Rectal smooth muscle tissue (tissue), 1 donor: ENCODE data around the gene CDC16.

Experiments used
- H3K27ac ChIP-seq: one replicate; pipeline ENCODE4 v1.7.0; 2013; ENCODE audit warnings: low read depth, low read length, inconsistent platforms
- H3K27me3 ChIP-seq: one replicate; pipeline ENCODE4 v1.7.0; 2013; ENCODE audit warnings: low read length; ENCODE audit not compliant: control insufficient read depth, insufficient read depth
- H3K36me3 ChIP-seq: one replicate; pipeline ENCODE4 v1.7.0; 2013; ENCODE audit warnings: low read length; ENCODE audit not compliant: control insufficient read depth, insufficient read depth
- H3K4me1 ChIP-seq: one replicate; pipeline ENCODE4 v1.7.0; 2013; ENCODE audit warnings: low read length; ENCODE audit not compliant: control insufficient read depth, insufficient read depth
- H3K4me3 ChIP-seq: one replicate; pipeline ENCODE4 v1.7.0; 2013; ENCODE audit warnings: low read length
- H3K9ac ChIP-seq: one replicate; pipeline ENCODE4 v1.7.0; 2013; ENCODE audit warnings: low read length

CDC16 gene

DNA sequence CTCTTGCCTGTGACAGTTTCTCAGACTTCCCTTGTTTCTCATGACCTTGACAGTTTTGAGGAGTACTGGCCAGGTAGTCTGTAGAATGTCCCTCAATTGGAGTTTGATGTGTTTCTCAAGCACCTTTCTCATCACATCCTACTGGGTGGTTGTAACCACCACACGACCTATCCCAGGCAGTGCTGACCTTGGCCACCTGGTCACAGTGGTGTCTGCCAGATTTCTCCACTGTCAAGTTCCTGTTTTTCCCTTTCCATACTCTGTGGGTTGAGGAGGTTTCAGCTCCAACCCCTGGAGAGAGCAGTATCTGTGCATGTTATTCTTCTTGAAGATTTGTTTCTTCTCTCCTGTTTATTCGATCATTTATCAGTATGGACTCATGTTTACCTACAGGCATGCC, 38.3 kb downstream of the CDC16 start:
- Histone ChIP-seq H3K4me1 (no peaks in the 10 kb centered on the region), H3K9ac (no peak overlapping the region), H3K27me3 (no peaks in the 10 kb centered on the region), H3K4me3 (no peak overlapping the region), H3K27ac (no peak overlapping the region), H3K36me3 (peaks cover 21% of the 10 kb centered on the region)

- peaks cover 9% of the 10 kb centered on the region for H3K36me3 ChIP-seq
- no peak overlapping the region for H3K9ac ChIP-seq
- H3K27me3 ChIP-seq, result no peaks in the 10 kb centered on the region
- H3K4me1 ChIP-seq, result no peaks in the 10 kb centered on the region
- no peak overlapping the region for H3K4me3 ChIP-seq
- H3K27ac ChIP-seq, result no peak overlapping the region
Observed at GRCh38 chr13:114275304-114275703, 40.6 kb downstream of the CDC16 start.

DNA sequence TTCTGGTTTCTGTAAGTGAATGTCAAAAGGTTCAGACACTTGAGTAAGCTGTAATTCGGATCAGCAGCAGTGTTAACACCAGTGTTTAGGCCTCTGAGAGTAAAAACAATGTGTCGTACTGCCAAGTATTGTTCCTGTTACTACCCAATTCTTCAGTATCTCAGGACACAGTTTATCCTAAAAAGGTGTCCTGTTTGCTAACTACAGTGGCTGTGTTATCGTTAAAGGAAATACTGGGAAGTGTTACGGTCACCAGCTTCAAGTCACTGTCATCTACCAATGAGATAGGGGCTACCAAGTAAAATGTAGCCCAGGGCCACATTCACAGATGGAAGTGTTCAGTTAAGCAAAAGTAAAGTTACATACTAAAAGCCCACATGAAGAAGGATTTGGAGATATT, 44.4 kb downstream of the CDC16 start:
- no peak overlapping the region for H3K4me3 ChIP-seq
- H3K4me1 ChIP-seq, result peaks cover 14% of the 10 kb centered on the region
- H3K27ac ChIP-seq, result no peak overlapping the region
- H3K36me3 ChIP-seq, result peaks cover 2% of the 10 kb centered on the region
- no peaks in the 10 kb centered on the region for H3K27me3 ChIP-seq
- H3K9ac ChIP-seq, result no peak overlapping the region

GRCh38 chr13:114279758-114280355, 45.2 kb downstream of the CDC16 start:
- Histone ChIP-seq H3K9ac (no peak overlapping the region), H3K27me3 (no peaks in the 10 kb centered on the region), H3K4me3 (no peak overlapping the region), H3K4me1 (peaks cover 14% of the 10 kb centered on the region), H3K36me3 (peaks cover 2% of the 10 kb centered on the region), H3K27ac (no peak overlapping the region)

- Histone ChIP-seq H3K9ac (peak within 1 kb of the TSS; percentile 78), H3K36me3 (peaks cover 2% of the 10 kb centered on the region), H3K27ac (peak within 1 kb of the TSS; percentile 97), H3K4me1 (peaks cover 14% of the 10 kb centered on the region), H3K27me3 (no peaks in the 10 kb centered on the region), H3K4me3 (peak within 1 kb of the TSS; percentile 83)
Observed at GRCh38 chr13:114281351-114282040, 46.8 kb downstream of the CDC16 start, which contains the start of gene UPF3A. UPF3A (plus strand) TSS chr13:114281601; CDS start chr13:114281640, 39 bp downstream.

GRCh38 chr13:114282041-114282670, 47.5 kb downstream of the CDC16 start:
- H3K36me3 ChIP-seq, result peaks cover 9% of the 10 kb centered on the region
- no peaks in the 10 kb centered on the region for H3K27me3 ChIP-seq
- peak overlapping the region; percentile 79 for H3K4me3 ChIP-seq
- H3K9ac ChIP-seq, result peak overlapping the region; percentile 67
- H3K4me1 ChIP-seq, result peaks cover 14% of the 10 kb centered on the region
- peak overlapping the region; percentile 83 for H3K27ac ChIP-seq

- H3K9ac ChIP-seq, result no peak overlapping the region
- H3K4me1 ChIP-seq, result peaks cover 14% of the 10 kb centered on the region
- H3K4me3 ChIP-seq, result no peak overlapping the region
- peaks cover 13% of the 10 kb centered on the region for H3K36me3 ChIP-seq
- H3K27ac ChIP-seq, result no peak overlapping the region
- no peaks in the 10 kb centered on the region for H3K27me3 ChIP-seq
Observed at GRCh38 chr13:114283576-114283975, 48.9 kb downstream of the CDC16 start.

DNA sequence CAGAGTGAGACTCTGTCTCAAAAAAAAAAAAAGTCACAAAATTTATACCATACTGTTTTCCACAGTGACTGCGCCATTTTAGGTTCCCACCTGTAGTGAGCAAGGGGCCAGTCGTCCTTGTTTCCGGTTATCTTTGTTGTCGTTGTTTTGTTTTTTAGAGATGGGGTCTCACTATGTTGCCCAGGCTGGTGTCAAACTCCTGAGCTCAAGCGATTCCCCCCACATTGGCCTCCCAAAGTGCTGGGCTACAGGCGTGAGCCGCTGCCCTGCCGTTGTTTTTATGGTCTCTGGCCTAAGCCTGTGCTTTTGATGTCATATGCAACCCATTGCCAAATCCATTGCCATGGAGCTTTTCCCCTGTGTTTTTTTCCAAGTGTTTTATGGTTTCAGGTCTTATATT, 50.0 kb downstream of the CDC16 start:
- Histone ChIP-seq H3K36me3 (peaks cover 13% of the 10 kb centered on the region), H3K27ac (no peak overlapping the region), H3K4me1 (peaks cover 14% of the 10 kb centered on the region), H3K27me3 (no peaks in the 10 kb centered on the region), H3K4me3 (no peak overlapping the region), H3K9ac (no peak overlapping the region)

DNA sequence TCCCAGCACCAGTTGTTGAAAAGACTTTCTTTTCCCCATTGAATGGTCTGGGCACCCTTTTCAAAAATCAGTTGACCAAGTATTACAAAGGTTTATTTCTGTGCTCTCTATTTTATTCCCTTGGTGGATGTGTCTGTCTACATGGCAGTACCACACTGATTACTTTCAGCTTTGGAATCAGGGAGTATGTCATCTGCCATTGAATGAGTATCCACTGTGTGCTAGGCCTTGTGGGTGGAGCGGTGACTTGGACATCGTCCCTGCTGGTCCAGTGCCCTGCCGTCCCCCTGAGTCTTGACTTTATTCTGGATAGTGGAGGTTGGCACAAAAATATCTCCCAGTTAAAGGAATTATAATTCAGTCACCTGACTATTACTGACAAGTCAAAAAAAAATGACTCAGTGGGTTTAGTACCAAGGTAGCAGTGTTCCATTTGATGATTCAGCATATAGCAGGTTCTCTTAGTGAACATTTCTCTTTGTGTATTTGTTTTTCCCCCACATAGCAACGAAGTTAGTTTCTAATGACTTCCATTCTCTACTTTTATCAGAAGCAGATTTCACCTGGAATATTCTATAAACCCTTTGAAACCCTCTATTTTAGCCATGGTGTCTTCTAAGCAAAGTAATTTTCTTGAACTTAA, 50.6 kb downstream of the CDC16 start:
- H3K4me1 ChIP-seq, result peaks cover 14% of the 10 kb centered on the region
- H3K27me3 ChIP-seq, result no peaks in the 10 kb centered on the region
- no peak overlapping the region for H3K9ac ChIP-seq
- no peak overlapping the region for H3K4me3 ChIP-seq
- no peak overlapping the region for H3K27ac ChIP-seq
- H3K36me3 ChIP-seq, result peaks cover 13% of the 10 kb centered on the region

DNA sequence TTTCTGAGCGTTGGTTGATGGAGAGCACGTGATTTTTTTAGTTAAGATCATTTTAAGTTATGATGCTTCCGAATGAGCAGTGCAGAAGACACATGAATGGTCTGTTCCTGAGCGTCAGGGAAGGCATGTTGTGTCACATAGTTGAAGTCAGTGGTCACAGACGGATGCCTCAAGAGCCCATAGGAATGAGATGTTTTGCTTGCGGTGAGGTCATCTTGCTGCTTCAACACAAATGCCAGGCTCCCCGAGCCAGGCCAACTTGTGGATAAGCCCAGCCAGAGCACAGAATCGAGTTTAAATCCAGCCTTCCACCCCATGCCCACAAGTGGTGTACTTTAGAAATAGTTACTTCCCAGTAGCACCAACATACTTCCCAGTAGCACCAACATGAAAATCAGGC, 52.1 kb downstream of the CDC16 start:
- H3K9ac ChIP-seq, result no peak overlapping the region
- H3K27ac ChIP-seq, result no peak overlapping the region
- H3K4me1 ChIP-seq, result peaks cover 12% of the 10 kb centered on the region
- H3K27me3 ChIP-seq, result no peaks in the 10 kb centered on the region
- peaks cover 13% of the 10 kb centered on the region for H3K36me3 ChIP-seq
- no peak overlapping the region for H3K4me3 ChIP-seq

DNA sequence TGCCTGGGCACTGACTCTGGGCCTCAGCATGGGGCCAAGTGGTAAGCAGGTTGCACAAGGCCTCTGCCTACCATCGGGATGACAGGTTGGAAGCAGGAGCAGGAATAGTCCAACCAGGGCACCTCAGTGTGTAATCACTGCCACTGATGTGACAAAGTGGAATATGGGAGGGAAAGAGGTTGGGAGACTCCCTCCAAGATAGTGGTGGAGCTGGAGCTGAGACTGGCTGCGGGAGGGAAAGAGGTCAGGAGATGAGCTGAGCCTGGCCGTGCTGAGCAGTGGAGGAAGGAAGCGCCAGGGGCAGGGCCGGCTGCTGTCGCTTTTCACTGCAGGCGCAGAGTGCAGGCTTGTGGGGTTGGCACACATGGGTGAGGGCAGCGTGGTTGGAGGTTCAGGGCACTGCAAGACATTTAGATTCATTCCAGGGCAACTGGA, 53.5 kb downstream of the CDC16 start:
- H3K4me3 ChIP-seq, result no peak overlapping the region
- H3K27ac ChIP-seq, result no peak overlapping the region
- peaks cover 4% of the 10 kb centered on the region for H3K4me1 ChIP-seq
- no peaks in the 10 kb centered on the region for H3K27me3 ChIP-seq
- no peak overlapping the region for H3K9ac ChIP-seq
- peaks cover 19% of the 10 kb centered on the region for H3K36me3 ChIP-seq

DNA sequence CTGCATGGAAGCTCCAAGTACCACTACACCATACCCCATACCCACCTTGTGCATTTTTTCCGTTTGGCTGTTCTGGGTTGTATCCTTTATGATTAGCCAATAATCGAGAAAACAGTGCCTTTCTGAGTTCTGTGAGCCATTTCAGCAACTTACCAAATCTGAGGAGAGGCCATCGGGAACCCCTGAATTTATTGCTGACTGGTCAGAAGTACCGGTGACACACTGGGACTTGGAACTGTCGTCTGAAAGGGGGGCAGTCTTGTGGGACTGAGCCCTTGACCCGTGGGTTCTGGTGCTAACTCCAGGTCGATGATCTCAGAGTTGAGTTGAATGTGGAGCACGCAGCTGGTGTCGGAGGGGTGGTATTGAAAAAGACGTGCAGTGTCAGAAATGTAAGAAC, 61.8 kb downstream of the CDC16 start:
- Histone ChIP-seq H3K4me1 (no peaks in the 10 kb centered on the region), H3K9ac (no peak overlapping the region), H3K27me3 (no peaks in the 10 kb centered on the region), H3K27ac (no peak overlapping the region), H3K36me3 (peaks cover 23% of the 10 kb centered on the region), H3K4me3 (no peak overlapping the region)
